Fibroblast of skin of left biceps (primary cell): Measurements from ENCODE around the gene NXN.

Experiments used
- DNase-seq, 2 experiments: peaks; one replicate each; pipeline ENCODE4 v3.0.0-alpha.2; 2013; ENCODE audit warnings: low read depth in 2 of 2

NXN gene

DNA sequence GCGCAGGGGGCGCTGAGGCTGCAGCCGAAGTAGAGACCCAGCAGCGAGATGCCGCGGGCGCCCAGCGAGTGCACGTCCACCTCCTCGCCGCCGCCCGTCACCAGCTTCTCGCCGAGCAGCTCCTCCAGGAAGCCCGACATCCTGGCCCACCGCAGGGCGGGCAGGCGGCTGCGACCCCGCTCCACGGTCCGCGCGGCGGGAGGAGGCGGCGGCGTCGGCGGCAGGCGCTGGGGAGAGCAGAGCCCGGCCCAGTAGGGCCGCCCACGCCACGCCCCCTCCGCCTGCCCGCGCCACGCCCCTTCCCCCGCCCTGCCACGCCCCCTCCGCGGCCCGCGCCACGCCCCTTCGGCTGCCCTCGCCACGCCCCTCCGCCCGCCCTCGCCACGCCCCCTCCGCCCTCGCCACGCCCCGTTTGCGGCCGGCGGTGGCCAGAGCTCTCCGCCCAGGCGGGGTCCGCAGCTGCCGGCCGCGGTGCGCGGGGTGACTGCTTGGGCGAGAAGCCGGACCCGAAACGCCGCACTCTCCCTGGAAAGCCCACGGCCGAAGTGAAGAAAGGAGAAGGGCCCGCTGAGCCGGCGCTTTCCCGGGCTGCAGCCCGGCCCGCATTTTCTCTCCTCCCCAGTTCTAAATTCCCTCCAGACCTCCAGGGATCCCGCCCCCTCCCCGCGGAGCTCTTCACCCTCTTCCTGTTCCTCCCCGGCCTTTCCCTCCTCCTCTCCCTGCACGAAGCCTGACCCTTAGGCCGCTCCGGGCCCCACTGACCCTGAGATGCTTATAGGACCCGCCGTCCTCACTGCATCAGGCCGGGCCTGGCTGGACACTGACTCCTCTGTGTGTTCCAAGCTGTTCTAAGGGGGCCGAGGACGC is at the start of gene NXN:
NXN (minus strand) TSS at position 238 of the 867 bp plus-strand sequence.
- no peak for DNase-seq

GRCh38 chr17:1027044-1027443 is 47.5 kb upstream of the NXN start:
- DNase-seq, result no peak

- no peak for DNase-seq
Measured at GRCh38 chr17:1026599-1026975, 47.0 kb upstream of the NXN start.

DNA sequence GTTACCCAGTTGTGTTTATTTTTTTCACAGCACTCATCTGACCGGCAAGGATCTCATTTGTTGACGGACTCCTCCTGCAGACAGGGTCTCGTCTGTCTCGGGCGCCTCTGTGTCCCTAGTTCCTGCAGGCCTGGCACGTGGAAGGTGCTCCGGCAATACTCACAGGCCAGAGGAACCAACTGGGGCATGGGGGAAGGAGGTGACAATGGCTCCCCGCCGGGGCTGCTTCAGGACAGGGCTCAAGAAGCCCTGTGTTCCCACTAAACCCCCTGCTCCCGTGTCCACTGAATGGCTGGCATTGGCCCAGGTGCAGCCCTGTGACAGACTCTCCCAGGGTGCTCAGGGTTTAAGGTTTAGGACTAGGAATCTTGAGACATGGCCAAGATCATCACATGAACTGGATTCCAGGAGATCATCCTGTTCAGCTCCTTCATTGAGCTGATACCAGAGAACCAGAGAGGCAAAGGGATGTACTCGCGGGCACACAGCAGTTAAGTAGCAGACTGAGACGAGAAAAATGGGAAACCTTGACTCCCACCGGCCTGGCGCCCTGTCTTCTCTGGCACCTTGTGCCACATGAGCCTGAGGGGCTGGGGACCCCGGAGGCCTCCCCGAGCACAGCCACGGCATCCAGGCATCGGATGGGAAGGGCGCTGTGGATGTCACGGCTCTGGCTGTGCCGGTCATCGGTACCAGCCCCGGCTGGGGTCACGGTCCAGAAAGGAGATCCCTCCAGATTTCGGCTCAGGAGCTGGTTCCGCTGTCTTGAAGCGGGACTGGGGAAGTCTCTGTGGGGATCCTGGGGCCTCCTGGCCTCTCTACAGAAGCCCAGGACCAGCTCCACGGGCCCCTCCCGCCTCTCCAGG is 46.4 kb upstream of the NXN start:
- DNase-seq, result no peak

DNA sequence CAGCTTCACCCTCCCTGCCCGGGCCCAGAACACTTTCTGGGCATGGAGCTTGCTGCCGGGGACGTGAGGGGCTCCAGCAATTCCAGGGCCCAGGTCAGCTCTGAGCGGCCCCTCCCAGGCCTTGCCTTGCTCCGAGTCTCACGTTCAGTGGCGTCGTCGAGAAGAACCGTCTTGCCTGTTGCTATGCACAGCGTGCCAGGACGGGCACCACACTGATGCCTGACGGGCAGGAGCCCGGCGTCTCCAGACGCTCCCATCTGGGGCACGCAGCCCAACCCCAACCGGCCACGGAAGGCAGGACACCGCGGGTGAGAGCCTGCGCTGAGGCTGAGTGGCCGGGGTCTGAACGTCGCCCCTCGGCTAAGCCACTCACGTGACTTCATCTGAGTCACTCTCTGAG is 44.5 kb upstream of the NXN start:
- no peak for DNase-seq

DNA sequence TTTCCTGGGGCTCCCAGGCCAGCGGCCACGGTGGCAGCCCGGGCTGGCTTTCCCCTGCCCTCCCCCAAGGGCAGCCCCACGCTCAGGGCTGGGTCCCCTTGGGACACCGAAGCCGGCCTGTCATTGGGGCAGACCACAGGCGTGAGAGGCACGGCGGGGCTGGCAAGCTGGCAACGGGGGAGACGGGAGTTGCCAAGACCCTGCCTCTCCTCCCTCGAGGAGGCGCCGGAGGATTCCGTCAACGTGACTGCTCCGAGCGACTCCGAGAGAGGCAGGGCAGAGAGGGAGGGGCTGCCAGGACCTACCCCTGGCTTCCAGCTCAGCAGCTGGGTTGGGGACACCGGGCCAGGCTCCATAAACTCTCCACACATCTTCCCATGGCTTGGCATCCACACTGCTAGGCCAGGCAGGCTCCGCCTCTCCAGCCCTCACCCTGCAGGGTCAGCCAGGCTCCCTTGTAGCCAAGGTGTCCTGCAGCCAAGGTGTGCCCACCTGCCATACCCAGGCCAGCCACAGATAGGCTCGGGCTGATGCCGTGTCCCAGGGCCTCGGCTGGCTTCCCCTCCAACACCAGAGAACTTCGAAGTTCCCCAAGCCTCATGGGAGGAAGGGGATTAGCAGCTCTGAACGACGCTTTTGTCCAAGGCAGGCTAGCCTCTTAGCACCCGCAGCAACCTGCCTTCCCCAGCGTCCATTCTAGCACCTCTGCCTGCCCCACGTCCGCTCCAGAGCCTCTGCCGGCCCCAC is 42.9 kb upstream of the NXN start:
- DNase-seq, result no peak

GRCh38 chr17:1021147-1021546 is 41.6 kb upstream of the NXN start:
- no peak for DNase-seq

DNA sequence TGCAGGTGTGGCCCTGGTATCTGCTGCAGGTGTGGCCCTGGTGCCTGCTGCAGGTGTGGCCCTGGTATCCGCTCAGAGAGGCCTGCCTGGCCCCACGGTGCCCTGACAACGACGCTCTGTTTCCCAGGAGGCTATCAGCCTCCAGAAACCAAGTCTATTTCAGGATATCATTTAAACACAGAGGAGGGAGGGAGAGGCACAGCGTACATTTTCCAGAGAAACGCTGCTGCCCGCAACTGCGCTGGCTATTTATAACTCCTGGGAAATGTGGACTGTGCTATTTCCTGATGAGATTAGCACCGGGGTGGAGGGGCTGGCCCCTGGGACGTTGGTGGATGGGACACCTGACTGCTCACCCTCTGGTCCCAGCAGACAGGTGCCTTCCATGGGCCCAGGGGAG is 39.9 kb upstream of the NXN start:
- no peak for DNase-seq

GRCh38 chr17:1018547-1018946 is 39.0 kb upstream of the NXN start:
- DNase-seq, result no peak

- DNase-seq, result no peak
Measured at GRCh38 chr17:1013729-1014090, 34.1 kb upstream of the NXN start.

GRCh38 chr17:1012823-1013728 is 33.5 kb upstream of the NXN start:
- no peak for DNase-seq

DNA sequence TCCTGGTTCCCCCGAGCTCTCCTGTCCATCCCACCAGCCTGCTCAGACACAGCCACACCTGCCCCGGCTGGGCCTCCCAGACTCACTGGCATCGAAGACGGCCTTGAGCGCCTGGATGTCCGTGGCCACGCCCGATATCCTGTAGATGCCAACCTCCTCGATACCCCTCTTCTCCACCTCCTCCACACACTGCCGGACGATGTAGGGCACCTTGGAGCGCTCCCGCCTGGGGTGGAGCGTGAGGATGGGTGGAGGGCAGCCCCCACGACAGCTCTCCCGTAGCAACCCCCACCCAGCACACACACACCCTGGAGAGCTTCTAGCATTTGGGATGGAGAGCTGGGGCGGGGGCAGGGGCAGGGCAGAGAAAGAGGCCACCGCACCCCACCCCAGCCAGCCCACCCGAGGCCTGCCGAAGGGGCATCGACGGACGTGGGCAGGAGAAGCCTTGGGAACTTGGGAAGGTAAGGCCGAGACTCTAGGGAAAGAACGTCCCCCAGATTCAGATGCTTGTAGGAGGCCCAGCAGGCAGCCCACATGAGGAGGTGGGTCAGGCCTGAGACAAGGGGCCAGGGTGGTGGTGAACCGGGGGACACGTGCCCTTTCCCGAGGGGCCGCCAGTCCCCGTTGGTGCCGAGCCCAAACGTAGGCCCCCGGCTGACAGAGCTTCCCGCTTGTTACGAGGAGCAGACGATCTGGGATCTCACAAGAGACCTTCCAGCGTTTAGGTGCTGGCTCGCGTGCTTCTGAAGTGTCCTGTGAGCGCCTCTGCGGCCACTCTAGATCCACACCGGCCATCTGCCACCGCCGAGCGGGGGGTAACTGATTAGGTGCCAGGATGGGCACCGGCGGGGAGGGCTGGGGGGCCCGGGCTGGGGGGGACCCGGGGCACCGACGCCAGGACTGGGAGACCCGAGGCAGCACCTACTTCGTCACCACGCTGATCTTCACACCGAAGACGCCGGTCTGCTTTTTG is 32.5 kb upstream of the NXN start:
- no peak for DNase-seq

DNA sequence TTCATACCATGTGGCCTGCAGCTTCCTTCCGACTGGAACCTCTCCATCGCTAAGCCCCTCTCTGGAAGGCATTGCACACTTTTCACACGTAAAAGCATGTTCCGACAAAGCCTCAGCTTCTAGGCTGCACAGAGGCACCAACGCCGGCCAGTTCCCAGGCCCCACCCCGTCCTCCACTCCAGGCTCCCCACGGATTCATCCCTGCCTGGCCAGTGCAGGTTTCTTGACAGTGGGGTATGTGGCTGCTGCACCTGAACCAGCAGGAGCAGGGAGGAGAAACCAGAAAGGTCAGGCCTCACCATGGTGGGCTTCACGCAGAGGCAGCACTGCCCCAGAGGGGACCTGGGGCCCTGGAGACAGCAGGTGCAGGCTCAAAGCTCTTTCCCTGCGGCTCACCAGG is 31.6 kb upstream of the NXN start:
- DNase-seq, result no peak

DNA sequence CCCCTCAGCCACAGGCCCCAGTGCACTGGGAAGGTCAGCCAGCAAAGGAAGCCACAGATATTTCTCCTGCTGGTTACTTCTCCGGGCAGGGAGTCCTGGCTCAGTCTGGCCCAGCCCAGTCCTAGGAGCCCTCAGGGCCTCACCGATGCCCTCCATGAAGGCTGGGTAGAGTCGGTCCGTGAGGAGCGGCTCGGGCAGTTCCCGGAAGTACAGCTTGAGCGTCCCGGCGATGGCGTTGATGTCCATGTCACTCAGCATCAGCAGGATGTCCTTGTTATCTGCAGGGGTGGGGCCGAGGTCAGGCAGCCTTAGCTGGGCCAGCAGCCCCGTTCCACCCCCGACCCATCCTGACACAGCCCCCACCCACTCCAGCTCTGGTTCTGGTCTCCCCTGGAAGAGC is 31.0 kb upstream of the NXN start:
- DNase-seq, result no peak

- no peak for DNase-seq
Measured at GRCh38 chr17:1010086-1010450, 30.5 kb upstream of the NXN start.

DNA sequence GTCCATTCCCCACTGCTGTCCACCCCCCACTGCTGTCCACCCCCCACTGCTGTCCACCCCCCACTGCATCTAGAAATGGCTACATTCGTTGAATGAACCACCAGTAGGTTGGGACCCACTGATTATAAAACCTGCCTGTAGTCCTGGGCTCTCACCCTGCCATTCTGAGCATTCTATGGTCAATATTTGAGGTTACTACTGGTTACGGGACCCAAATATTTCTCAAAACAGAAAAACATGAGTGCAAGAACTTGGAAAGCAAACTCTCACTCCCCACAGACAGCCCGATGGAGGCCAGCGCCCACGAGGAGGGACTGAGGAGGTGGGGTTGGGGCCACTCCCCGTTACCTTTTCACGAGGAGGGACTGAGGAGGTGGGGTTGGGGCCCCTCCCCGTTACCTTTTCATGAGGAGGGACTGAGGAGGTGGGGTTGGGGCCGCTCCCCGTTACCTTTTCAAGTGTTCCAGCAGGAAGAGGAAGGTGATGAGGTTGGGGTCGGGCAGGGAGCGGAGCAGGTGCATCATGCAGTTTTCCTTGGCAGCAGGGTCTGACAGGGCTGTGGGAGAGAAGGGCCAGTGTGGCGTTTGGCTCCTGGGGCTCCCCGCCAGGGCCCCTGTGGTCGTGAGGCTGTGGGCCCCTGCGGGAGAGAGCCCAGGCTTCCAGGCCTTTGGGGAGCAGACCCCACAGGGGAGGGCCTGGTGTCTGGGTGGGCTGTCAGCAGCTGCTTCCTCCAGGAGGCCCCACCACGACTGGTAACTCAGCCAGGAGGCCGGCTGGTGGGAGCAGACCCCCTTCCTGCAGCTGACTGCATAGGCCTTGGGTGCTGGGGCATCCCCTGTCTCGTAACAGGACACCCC is 29.9 kb upstream of the NXN start:
- DNase-seq, result no peak

DNA sequence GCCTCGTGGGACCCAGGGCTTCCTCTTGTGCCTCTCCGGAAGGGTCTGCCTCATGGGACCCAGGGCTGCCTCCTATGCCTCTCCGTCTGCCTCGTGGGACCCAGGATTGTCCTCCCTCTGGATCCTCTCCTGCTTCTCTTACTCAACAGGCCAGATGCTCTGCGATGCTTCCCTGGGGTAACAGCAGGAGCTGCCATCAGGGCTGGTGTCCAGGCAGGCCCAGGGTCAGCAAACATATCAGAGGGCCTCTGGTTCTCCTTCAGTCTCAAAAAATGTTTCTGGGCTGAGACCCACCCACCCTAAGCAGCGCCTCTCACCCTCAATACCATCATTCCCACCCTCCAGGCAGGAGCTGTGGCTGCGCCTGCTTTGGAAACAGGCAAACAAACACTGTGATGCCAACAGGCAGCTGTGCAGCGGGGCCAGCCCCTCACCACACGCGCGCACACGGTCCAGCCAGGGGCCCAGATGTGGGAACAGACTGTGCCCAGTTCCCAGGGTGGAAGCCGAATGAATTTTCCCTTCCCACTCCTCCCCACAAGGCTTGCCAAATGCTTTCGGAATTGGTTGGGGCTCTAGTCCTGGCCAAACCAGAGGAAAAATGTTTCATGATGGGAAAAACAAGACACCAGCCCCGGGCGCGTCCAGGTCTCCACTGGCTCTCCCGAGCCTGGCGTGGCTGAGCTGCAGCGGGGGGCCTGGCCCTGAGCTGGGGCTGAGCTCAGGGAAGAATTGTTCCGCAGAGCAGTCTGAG is 28.6 kb upstream of the NXN start:
- no peak for DNase-seq

DNA sequence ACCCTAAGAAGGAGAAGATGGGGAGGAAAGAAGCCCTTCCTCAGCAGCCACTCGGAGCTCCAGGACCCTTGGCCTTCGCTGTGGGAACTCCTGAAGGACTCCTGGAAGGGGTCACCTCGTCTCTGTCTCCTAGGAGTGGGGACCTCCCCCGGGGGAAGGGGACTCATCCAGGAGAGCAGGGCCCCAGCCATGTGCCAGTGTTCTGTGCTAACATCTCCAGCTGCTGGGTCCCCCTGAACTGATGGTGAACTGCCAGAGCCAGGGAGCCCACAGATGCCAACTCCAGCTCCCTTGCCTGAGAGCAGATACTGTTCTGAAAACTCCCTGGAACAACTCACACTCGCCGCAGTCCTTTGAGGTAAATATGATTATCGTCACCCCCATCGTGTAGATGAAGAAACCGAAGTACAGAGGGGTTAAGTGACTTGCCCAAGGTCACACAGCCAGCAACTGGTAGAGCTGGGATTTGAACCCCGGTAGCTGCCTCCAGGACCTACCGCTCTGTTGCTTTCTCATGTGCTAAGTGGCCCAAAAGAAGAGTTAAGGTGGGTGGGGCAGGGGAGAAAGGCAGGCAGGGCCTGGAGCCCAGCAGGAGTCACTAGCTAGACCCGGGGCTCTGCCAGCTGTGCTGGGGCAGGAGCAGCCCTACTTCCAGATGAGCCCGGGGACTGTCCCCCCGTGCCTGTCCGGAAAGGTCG is 27.9 kb upstream of the NXN start:
- DNase-seq, result no peak
